Myometrial cell (primary cell): ENCODE results near the gene CENPC. TPM values are rescaled to one million over a fixed set of nuclear protein-coding genes. Genes with fewer than 3 reads are reported as not detected.

Source experiments
- total RNA-seq: library from RNA; depleted of rRNA; stranded (reverse); fragments of >200 nt; gene quantifications from 2 replicates; pipeline ENCODE4 v1.2.3, GENCODE V29; 2015

The CENPC gene, protein sequence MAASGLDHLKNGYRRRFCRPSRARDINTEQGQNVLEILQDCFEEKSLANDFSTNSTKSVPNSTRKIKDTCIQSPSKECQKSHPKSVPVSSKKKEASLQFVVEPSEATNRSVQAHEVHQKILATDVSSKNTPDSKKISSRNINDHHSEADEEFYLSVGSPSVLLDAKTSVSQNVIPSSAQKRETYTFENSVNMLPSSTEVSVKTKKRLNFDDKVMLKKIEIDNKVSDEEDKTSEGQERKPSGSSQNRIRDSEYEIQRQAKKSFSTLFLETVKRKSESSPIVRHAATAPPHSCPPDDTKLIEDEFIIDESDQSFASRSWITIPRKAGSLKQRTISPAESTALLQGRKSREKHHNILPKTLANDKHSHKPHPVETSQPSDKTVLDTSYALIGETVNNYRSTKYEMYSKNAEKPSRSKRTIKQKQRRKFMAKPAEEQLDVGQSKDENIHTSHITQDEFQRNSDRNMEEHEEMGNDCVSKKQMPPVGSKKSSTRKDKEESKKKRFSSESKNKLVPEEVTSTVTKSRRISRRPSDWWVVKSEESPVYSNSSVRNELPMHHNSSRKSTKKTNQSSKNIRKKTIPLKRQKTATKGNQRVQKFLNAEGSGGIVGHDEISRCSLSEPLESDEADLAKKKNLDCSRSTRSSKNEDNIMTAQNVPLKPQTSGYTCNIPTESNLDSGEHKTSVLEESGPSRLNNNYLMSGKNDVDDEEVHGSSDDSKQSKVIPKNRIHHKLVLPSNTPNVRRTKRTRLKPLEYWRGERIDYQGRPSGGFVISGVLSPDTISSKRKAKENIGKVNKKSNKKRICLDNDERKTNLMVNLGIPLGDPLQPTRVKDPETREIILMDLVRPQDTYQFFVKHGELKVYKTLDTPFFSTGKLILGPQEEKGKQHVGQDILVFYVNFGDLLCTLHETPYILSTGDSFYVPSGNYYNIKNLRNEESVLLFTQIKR
- total RNA-seq, result 4.9 and 6.2 TPM in 2 replicates

GRCh38 chr4:67545199-67546003, at the start of gene CENPC:
Gene CENPC, minus strand, starts transcription at chr4:67545503. Its CDS starts 148 bp downstream, at chr4:67545355.

GRCh38 chr4:67558493-67558892, 13.2 kb upstream of the CENPC start, which contains the start of gene STAP1:
Gene STAP1, plus strand, starts transcription at chr4:67558727. Its CDS starts 83 bp downstream, at chr4:67558810.

Other genes with a start within 250 kb of the CENPC start
- not detected in 2 replicates for gene STAP1, start 13.2 kb upstream of the CENPC start, total RNA-seq
- gene UBA6, start 155.7 kb upstream of the CENPC start, total RNA-seq, result 76.7 and 159 TPM in 2 replicates
- not detected in 2 replicates for gene GNRHR, start 208.9 kb upstream of the CENPC start, total RNA-seq